H9 (cell line): Measurements from ENCODE around the gene SP100. TPM values are rescaled to one million over a fixed set of nuclear protein-coding genes. Genes with fewer than 3 reads are reported as not detected.
A peak's percentile ranks its signal among the peaks of the same experiment; 100 is the strongest.

Source experiments
- DNase-seq: peaks from one replicate; pipeline ENCODE4 v3.0.0-alpha.2; 2017
- H2AFZ ChIP-seq: one replicate; pipeline ENCODE4 v1.6.1; 2013; ENCODE audit warnings: mild to moderate bottlenecking, low read length, control low read depth, moderate library complexity
- H2AK5ac ChIP-seq: 2 replicates; pipeline ENCODE4 v1.6.1; 2013; ENCODE audit warnings: low read length, control low read depth, mixed read lengths; ENCODE audit not compliant: insufficient read length
- H2BK120ac ChIP-seq: one replicate; pipeline ENCODE4 v1.6.1; 2013; ENCODE audit warnings: low read depth, mild to moderate bottlenecking, low read length, control low read depth, inconsistent platforms; ENCODE audit not compliant: poor library complexity, severe bottlenecking
- H2BK12ac ChIP-seq: 2 replicates; pipeline ENCODE4 v1.6.1; 2013; ENCODE audit warnings: low read length, control low read depth, mixed read lengths, low read depth; ENCODE audit not compliant: insufficient read length
- H2BK15ac ChIP-seq: 2 replicates; pipeline ENCODE4 v1.6.1; 2013; ENCODE audit warnings: low read depth, low read length, control low read depth
- H2BK20ac ChIP-seq: one replicate; pipeline ENCODE4 v1.6.1; 2013; ENCODE audit warnings: low read depth, mild to moderate bottlenecking, low read length, control low read depth, inconsistent platforms; ENCODE audit not compliant: poor library complexity, severe bottlenecking
- H2BK5ac ChIP-seq: 2 replicates; pipeline ENCODE4 v1.6.1; 2013; ENCODE audit warnings: low read length, control low read depth, mixed read lengths; ENCODE audit not compliant: insufficient read length
- H3K14ac ChIP-seq: 2 replicates; pipeline ENCODE4 v1.6.1; 2013; ENCODE audit warnings: low read length, control low read depth; ENCODE audit not compliant: insufficient read depth
- H3K18ac ChIP-seq: 2 replicates; pipeline ENCODE4 v1.6.1; 2013; ENCODE audit warnings: low read depth, mild to moderate bottlenecking, mixed read lengths, low read length, control low read depth; ENCODE audit not compliant: insufficient read length
- H3K23ac ChIP-seq: 2 replicates; pipeline ENCODE4 v1.6.1; 2013; ENCODE audit warnings: low read length, control low read depth, mixed read lengths, low read depth; ENCODE audit not compliant: insufficient read length
- H3K23me2 ChIP-seq: 2 replicates; pipeline ENCODE4 v1.6.1; 2013; ENCODE audit warnings: low read depth, mild to moderate bottlenecking, mixed read lengths, low read length, control low read depth; ENCODE audit not compliant: insufficient read length, poor library complexity, severe bottlenecking
- H3K27ac ChIP-seq: 2 replicates; pipeline ENCODE4 v1.5.1; 2013; ENCODE audit warnings: low read length, control low read depth, mixed read lengths, low read depth; ENCODE audit not compliant: insufficient read length
- H3K27me3 ChIP-seq: 2 replicates; pipeline ENCODE4 v1.6.1; 2013; ENCODE audit warnings: low read length, control low read depth, inconsistent platforms; ENCODE audit not compliant: insufficient read depth
- H3K4ac ChIP-seq: 2 replicates; pipeline ENCODE4 v1.6.1; 2013; ENCODE audit warnings: low read depth, mild to moderate bottlenecking, control low read depth, inconsistent platforms, low read length, moderate library complexity
- H3K4me1 ChIP-seq: 2 replicates; pipeline ENCODE4 v1.6.1; 2013; ENCODE audit warnings: low read length, control low read depth, inconsistent platforms; ENCODE audit not compliant: insufficient read depth
- H3K4me2 ChIP-seq: 2 replicates; pipeline ENCODE4 v1.6.1; 2013; ENCODE audit warnings: low read length, control low read depth, mixed read lengths; ENCODE audit not compliant: insufficient read length, insufficient read depth
- H3K56ac ChIP-seq: 2 replicates; pipeline ENCODE4 v1.6.1; 2013; ENCODE audit warnings: low read depth, mild to moderate bottlenecking, mixed read lengths, low read length, control low read depth; ENCODE audit not compliant: insufficient read length
- H3K79me1 ChIP-seq: 2 replicates; pipeline ENCODE4 v1.6.1; 2013; ENCODE audit warnings: low read depth, mild to moderate bottlenecking, moderate library complexity, low read length, control low read depth, inconsistent platforms; ENCODE audit not compliant: insufficient read depth, poor library complexity, severe bottlenecking
- H3K79me2 ChIP-seq: 2 replicates; pipeline ENCODE4 v1.6.1; 2013; ENCODE audit warnings: low read length, control low read depth, inconsistent platforms; ENCODE audit not compliant: insufficient read depth
- H3K9ac ChIP-seq: 2 replicates; pipeline ENCODE4 v1.6.1; 2013; ENCODE audit warnings: low read length, control low read depth, mixed read lengths; ENCODE audit not compliant: insufficient read length; ENCODE audit errors: extremely low read depth
- H3K9me3 ChIP-seq: one replicate; pipeline ENCODE4 v1.6.1; 2013; ENCODE audit warnings: low read depth, low read length, inconsistent platforms; ENCODE audit not compliant: control insufficient read depth
- H3T11ph ChIP-seq: one replicate; pipeline ENCODE4 v1.6.1; 2013; ENCODE audit warnings: mild to moderate bottlenecking, low read length, control low read depth, inconsistent platforms
- H4K20me1 ChIP-seq: one replicate; pipeline ENCODE4 v1.6.1; 2013; ENCODE audit not compliant: control insufficient read depth, insufficient read length, insufficient read depth
- H4K5ac ChIP-seq: 2 replicates; pipeline ENCODE4 v1.6.1; 2013; ENCODE audit warnings: low read depth, mild to moderate bottlenecking, mixed read lengths, low read length, control low read depth; ENCODE audit not compliant: insufficient read length
- H4K8ac ChIP-seq: replicated peaks from 2 replicates; pipeline ENCODE4 v1.6.1; 2013; ENCODE audit warnings: low read length, control low read depth, mixed read lengths, low read depth; ENCODE audit not compliant: insufficient read length
- H4K91ac ChIP-seq: 2 replicates; pipeline ENCODE4 v1.6.1; 2013; ENCODE audit warnings: low read depth, mild to moderate bottlenecking, moderate library complexity, mixed read lengths, low read length, control low read depth; ENCODE audit not compliant: insufficient read length
- H3K27ac Mint-ChIP-seq, 3 experiments: 2 replicates in 2 of 3; 3 replicates in 1 of 3; pipeline ENCODE4 v1.8.0; 2020 to 2021; ENCODE audit warnings: mixed read lengths in 3 of 3, mild to moderate bottlenecking in 1 of 3, moderate library complexity in 1 of 3
- H3K27me3 Mint-ChIP-seq: 2 replicates; pipeline ENCODE4 v1.8.0; 2021; ENCODE audit warnings: low read depth, mild to moderate bottlenecking, moderate library complexity, mixed read lengths
- H3K36me3 Mint-ChIP-seq, 3 experiments: 2 replicates in 2 of 3; 3 replicates in 1 of 3; pipeline ENCODE4 v1.8.0; 2020 to 2021; ENCODE audit warnings: low read depth in 3 of 3, mixed read lengths in 3 of 3; ENCODE audit not compliant: insufficient read depth in 1 of 3
- H3K4me1 Mint-ChIP-seq, 2 experiments: 2 replicates each; pipeline ENCODE4 v1.8.0; 2020; ENCODE audit warnings: mixed read lengths in 2 of 2
- H3K4me3 Mint-ChIP-seq, 2 experiments: 2 replicates in 1 of 2; 3 replicates in 1 of 2; pipeline ENCODE4 v1.8.0; 2020 to 2021; ENCODE audit warnings: mild to moderate bottlenecking in 2 of 2, mixed read lengths in 2 of 2, moderate library complexity in 1 of 2
- H3K9me3 Mint-ChIP-seq, 2 experiments: 2 replicates in 1 of 2; 3 replicates in 1 of 2; pipeline ENCODE4 v1.8.0; 2020; ENCODE audit warnings: mild to moderate bottlenecking in 2 of 2, mixed read lengths in 2 of 2, moderate library complexity in 1 of 2
- CTCF ChIP-seq: fragments of 200-600 bp; sonication (generic); conservative IDR thresholded peaks from 3 replicates; pipeline ENCODE4 v1.8.0; 2021; ENCODE audit warnings: antibody characterized with exemption, mild to moderate bottlenecking
- WGBS: extraction: QIAGEN DNeasy Blood & Tissue Kit; methylation state at CpG from one replicate; pipeline ENCODE4 v1.1.7; 2013; ENCODE audit warnings: missing lambda C conversion rate, low lambda C conversion rate, mixed read lengths; ENCODE audit not compliant: insufficient read length; ENCODE audit errors: extremely low coverage; 5-methylcytosine and 5-hydroxymethylcytosine counted together
- total RNA-seq: library from RNA; stranded (reverse); gene quantifications from 2 replicates; pipeline ENCODE4 v1.2.1, GENCODE V29; 2021

SP100 gene
- total RNA-seq, 1 experiment from 2014 or later, result 0.28 TPM

GRCh38 chr2:230457073-230457768 is 41.2 kb downstream of the SP100 start:
- no peak overlapping the region for H4K5ac ChIP-seq
- no CpG with 5 or more reads among the region's 4 CpGs for WGBS
- no peak overlapping the region for H2BK12ac ChIP-seq
- no peak overlapping the region for H3K9ac ChIP-seq
- H3K4me2 ChIP-seq, result no peak overlapping the region
- no peak overlapping the region for H3T11ph ChIP-seq
- no peak overlapping the region; the same call in 1 of the 2 replicates for H3K14ac ChIP-seq
- H3K9me3 Mint-ChIP-seq, result peaks cover 6 to 8% of the 10 kb centered on the region in 2 experiments; a peak in 4 of 5 replicates
- no peaks in the 10 kb centered on the region for H3K79me1 ChIP-seq
- no peak for TF ChIP-seq CTCF
- H3K27me3 ChIP-seq, result no peaks in the 10 kb centered on the region
- no peaks in the 10 kb centered on the region for H3K79me2 ChIP-seq
- H3K27ac ChIP-seq, result no peak overlapping the region
- H3K23me2 ChIP-seq, result no peaks in the 10 kb centered on the region
- H3K56ac ChIP-seq, result no peak overlapping the region
- H3K4me1 Mint-ChIP-seq, result peaks cover 15 to 18% of the 10 kb centered on the region in 2 experiments
- no peak overlapping the region for H2AK5ac ChIP-seq
- H3K4me3 Mint-ChIP-seq, result no peak overlapping the region
- peaks cover 1% of the 10 kb centered on the region; the same call in 1 of the 2 replicates for H3K27me3 Mint-ChIP-seq
- peaks cover 0 to 10% (median 0%) of the 10 kb centered on the region in 3 experiments; a peak in 2 of 7 replicates for H3K36me3 Mint-ChIP-seq
- no peak overlapping the region for H3K23ac ChIP-seq
- no peak overlapping the region for H2BK15ac ChIP-seq
- no peak overlapping the region for H2BK20ac ChIP-seq
- H3K27ac Mint-ChIP-seq, result peak overlapping the region in 2 of 3 experiments; percentile 9 to 59; a peak in 5 of 7 replicates
- H3K4me1 ChIP-seq, result peaks cover 3% of the 10 kb centered on the region; the same call in 1 of the 2 replicates
- no peak overlapping the region for H2AFZ ChIP-seq
- H2BK120ac ChIP-seq, result no peak overlapping the region
- no peaks in the 10 kb centered on the region for H4K20me1 ChIP-seq
- DNase-seq, result no peak
- H4K91ac ChIP-seq, result no peak overlapping the region
- H3K18ac ChIP-seq, result no peak overlapping the region
- H4K8ac ChIP-seq, result no peak overlapping the region
- H3K9me3 ChIP-seq, result no peaks in the 10 kb centered on the region
- no peak overlapping the region for H3K4ac ChIP-seq
- H2BK5ac ChIP-seq, result no peak overlapping the region
